ENCODE results near the gene SDR42E2.
"Not testable (repeated sequence)": the region's sequence is repeated elsewhere in the genome, so short reads cannot be mapped to it uniquely, and the experiment has no call there.

SDR42E2 gene

DNA sequence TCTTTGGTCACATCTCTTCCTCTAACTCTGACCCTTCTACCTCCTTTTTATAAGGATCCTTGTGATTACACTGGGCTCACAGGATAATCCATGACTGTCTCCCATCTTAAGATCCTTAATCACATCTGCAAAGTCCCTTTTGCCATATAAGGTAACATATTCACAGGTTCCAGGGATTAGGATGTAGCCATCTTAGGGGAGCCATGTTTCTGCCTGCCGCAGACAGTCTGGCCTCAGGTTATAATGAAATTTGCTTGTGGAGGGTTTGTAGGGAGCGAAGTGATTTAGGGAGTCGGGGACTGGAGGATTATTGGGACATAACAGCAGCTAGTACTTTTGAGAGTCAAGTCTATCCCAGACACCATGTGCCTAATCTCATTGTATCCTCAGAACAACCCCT lies 51.5 kb downstream of the SDR42E2 start:
- DNase-seq (ENCODE audit: low read depth in 3 of 3) = no peak

DNA sequence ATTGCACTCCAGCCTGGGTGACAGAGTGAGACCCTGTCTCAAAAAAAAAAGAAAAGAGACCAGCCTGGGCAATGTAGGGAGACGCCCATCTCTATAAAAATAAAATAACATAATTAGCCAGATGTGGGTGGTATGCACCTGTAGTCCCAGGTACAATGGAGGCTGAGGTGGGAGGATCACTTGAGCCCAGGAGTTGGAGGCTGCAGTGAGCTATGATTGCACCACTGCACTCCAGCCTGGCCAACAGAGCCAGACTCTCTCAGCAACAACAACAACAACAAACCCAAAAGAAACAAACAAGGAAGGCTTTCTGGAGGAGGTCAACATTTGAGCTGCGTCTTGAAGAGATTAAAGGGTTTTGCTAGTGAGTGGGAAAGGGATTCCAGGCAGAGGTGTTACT lies 52.1 kb downstream of the SDR42E2 start:
- no peak for DNase-seq (ENCODE audit: low read depth in 3 of 3)

DNA sequence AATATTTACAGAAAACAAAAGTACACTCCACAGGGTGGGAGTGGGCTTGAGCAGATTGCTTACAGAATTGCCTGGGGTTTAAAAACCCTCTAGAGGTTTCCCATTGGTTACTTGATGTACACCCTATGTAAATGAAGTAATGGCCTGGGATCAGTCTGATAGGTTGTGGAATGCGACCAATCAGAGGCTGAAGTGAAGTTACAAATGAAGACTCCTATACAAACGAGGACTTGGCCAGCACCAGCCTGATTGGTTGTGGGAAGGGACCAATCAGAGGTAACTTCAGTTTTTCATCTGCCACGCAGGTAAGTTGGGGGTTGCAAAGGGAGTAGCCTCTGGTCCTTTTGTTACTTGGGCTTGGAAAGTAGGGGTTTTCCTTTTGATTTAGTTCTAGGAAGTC lies 52.6 kb downstream of the SDR42E2 start:
- DNase-seq (ENCODE audit: low read depth in 3 of 3) = no peak

DNA sequence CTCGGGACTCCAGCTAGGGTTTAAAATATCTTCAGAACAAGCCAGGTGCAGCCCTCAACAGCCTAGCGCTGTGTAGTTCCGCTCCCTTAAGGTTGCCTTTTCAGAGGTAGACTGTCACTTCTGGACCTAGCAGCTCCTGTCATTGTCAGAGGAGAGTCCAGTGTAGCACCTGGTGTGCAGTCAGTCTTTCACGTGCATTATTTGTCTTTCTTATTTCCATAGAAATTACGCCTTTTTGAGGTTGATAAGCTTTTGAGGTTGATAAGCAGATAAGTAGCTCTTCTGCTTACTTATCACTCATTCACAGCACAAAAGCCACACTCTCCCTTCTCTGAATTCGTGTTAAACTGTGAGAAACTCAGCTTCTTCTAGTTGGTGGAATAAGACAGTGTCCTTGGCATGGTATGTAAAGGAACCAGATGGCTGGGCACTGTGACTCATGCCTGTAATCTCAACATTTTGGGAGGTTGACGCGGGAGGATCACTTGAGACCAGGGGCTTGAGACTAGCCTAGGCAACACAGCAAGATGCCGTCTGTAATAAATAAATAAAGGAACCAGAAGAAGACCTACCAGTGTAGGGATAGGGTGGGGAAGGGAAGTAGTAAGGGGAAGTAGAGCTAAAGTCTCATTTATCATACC lies 54.0 kb downstream of the SDR42E2 start:
- no peak for DNase-seq (ENCODE audit: low read depth in 3 of 3)

DNA sequence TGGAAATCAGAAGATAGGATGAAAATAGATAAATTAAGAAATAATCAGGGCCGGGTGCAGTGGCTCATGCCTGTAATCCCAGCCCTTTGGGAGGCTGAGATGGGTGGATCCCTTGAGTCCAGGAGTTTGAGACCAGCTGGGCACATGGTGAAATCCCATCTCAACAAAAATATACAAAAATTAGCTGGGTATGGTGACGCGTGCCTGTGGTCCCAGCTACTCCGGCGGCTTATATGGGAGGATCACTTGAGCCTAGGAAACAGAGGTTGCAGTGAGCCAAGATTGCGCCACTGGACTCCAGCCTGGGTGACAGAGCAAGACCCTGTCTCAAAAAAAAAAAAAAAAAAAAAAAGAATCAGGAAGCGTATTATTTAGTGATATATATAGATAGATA lies 54.5 kb downstream of the SDR42E2 start:
- DNase-seq (ENCODE audit: low read depth in 3 of 3) = not testable (repeated sequence)

DNA sequence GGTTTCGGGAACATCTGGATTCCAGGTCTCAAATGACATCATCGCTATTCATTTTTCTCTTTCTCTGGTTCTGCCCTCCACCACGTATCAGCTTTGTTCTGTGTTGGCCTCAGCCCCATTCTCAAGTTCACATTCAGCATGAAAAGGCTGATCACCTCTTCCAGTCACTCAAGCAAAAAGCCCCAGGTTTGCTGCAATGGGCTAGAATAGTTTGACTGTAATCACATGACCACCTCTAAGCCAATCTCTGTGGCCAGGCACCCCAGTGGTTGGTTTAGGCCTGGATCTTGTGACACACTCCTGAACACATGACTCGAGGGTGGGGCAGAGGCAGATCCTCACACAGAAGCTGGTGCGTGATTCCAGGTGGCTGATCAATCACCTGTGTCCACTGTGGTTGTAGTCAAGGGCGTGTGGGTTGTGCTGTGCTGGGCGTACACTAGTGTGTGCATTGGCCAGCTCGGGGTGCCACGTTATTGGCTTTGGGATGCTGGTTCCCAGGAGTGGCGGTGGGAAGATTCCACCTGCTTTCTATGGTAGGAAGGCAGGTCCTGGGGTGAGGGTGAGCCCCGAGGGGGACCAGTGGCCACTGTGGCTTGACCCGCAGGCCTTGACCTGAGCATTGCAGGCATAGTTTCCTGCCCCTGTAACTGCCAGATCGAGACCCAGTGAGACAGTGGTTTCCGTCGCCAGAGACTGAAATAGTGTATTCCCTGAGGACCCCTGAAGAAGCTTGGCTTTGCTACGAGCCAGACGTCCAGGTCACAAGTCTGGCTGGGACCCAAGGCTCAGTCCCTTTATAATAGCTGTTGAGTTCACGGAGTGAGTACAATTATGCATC lies 55.8 kb downstream of the SDR42E2 start:
- no peak for DNase-seq (ENCODE audit: low read depth in 3 of 3)

DNA sequence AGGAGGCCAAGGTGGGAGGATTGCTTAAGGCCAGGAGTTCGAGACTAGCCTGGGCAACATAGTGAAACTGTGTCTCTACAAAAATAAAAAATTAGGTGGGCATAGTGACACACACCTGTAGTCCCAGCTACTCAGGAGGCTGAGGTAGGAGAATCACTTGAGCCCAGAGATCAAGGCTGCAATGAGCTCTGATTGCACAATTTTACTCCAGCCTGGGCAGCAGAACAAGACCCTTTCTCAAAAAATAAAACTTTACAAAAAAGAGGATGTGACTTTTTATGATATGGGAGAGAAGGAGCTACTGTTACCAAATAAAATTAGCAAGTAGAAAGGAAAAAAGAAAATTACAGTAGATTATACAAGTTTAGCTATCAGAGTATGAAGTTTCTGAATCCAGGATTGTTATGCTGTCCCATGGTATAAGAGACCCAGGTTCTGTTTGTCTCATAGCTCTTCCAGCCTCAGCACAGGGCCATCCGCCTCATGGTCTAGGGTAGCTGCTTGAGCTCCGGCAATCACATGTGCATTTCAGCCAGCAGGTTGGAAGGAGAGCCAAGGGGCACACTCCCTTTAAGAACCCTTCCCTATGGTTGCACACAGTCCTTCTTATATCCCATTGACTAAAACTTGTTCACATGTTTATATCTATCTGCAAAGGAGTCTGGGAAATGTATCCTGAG lies 57.2 kb downstream of the SDR42E2 start:
- no peak for DNase-seq (ENCODE audit: low read depth in 3 of 3)

DNA sequence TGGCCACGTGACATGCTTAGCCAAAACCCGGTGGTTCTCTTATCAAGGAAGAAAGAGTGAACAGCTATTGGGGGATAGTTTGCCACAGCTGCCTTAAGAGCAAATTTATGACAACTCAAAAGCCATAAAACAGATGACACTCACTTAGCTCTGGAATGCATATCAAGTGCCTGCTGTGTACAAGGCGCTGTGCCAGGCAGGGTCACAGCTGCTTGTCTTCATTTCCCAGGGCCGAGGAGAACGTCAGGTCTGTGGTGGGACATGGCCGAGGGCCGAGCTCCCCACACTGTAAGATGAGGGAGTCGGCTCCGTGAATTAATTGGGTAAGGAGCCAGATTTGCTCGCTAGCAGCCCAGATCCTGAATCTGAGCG lies 57.7 kb downstream of the SDR42E2 start:
- DNase-seq (ENCODE audit: low read depth in 3 of 3) = no peak

DNA sequence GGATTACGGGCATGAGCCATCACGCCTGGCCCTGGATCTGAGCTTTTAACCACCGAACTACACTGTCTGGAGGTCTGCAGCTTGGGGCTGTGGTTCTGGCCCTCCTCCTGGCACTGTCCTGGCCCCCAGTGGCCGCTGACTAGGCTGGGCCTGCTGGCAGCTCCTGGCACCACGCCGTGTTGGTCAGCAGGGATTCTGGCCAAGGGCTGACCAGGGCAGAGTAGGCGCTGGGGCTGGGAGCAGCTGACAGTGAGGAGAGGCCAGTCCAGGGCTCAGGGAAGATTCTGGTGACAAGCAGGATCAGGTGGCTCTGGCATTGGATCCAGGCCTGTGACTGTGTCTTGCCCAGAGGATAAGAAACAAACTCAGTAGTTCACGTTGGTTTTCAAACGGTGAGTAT lies 58.4 kb downstream of the SDR42E2 start:
- DNase-seq (ENCODE audit: low read depth in 3 of 3) = no peak

DNA sequence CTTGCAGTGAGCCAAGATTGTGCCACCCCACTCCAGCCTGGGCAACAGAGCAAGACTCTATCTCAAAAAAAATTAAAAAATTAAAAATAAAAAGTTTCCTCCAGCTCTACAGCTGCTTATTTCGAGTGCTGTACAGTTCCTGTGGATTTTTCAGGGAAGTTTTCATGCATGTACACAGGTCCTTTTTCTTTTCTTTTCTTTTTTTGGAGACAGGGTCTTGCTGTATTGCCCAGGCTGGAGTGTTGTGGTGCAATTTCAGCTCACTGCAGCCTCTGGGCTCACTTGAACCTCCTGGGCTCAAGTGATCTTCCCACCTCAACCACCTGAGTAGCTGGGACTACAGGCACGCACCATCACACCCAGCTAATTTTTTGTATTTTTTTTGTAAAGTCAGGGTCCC lies 59.7 kb downstream of the SDR42E2 start:
- no peak for DNase-seq (ENCODE audit: low read depth in 3 of 3)

DNA sequence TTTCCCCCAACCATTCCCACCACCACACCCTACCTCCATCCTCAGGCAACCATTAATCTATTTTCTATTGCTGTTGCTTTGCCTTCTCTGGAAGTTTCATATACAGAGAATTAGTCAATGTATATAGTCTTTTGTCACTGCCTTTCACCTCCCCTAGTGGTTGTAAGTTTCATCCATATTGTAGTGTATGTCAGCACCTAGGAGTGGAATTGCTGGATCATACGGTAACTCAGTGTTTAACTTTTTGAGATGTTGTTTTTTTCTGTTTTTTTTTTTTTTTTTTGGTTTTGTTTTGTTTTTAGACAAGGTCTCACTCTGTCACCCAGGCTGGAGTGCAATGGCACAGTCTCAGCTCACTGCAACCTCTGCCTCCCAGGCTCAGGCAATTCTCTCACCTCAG lies 60.7 kb downstream of the SDR42E2 start:
- DNase-seq (ENCODE audit: low read depth in 3 of 3) = no peak

DNA sequence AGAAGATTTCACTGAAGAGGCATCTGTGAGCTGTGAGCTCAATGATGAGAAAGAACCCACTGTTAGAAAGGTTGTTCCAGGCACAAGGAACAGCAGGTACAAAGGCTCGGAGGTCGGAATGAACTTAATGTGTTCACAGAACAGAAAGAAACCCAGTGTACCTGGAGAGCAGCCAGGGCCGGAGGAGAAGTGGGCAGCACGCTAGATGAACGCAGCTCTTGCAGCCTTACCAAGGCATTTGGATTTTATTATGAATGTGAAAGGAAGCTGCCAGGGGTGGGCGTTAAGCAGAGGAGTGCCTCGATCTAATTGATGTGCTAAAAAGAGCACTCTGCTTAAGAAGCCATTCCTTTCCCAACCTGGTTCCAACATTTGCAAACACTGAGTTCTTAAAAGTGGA lies 62.8 kb downstream of the SDR42E2 start:
- no peak for DNase-seq (ENCODE audit: low read depth in 3 of 3)

DNA sequence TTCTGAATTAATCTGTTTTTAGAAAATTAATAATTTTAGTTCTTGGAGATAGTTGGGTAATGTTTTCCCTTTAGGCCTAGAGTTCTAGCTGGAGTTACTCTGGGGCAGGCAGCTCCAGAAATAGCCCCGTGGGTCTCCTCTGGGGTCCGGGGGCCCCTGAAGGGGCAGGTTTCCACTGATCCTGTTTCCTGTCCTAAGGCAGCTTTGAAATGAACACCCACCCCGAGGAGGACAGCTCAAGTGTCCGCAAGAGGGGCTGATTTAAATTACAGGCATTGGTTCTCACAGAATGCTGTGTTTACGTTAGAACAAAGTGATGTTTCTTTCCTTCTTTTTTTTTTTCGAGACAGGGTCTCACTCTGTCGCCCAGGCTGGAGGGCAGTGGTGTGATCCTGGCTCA lies 67.6 kb downstream of the SDR42E2 start:
- DNase-seq (ENCODE audit: low read depth in 3 of 3) = no peak

DNA sequence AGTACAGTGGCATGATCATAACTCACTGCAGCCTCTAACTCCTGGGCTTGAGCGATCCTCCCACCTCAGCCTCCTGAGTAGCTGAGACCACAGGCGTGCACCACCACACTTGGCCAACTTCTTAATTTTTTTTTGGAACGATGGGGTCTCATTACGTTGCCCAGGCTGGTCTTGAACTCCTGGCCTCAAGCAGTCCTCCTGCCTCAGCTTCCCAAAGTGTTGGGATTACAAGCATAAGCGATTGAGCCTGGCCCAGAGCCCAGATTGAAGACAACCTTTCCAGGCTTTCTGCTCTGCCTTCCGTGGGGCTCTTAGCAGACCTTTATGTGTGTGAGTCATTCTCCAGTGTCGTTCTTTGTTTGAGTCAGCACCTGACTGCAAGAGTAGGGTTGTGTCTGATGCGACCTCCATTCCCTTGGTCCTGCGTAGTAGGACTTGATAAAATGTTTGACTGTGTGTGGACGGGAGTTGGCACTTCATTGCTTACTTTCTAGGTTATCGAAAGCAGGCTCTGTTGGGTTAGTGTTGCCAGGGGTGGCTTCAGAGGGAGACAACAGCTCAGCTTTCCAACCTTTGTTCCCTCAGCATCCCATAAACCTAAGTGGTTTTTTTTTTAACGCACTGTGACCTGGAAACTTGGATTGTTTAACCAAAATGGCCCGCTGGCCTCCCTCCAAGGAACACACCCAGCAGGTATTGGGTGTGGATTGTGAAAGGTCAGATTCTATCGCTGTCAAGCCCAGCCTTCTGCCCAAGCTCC lies 70.2 kb downstream of the SDR42E2 start:
- peak in 2 of 3 experiments; percentile 2 to 32 for DNase-seq (ENCODE audit: low read depth in 3 of 3)

DNA sequence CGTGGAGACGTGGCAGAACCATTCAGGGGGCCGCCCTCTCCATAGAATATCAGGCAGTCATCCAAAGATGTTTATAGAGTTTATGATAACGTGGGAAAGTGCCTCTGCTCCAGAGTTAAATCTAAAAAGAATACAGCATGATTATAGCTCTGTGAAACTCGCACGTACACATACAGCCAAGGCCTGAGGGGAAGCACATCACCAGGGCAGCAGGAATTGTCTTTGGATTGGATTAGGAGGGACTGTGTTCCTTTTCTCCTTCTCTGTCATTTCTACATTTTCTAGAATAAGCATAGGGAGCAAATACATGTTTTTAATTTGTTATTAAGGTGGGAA lies 70.7 kb downstream of the SDR42E2 start:
- DNase-seq (ENCODE audit: low read depth in 3 of 3) = no peak

DNA sequence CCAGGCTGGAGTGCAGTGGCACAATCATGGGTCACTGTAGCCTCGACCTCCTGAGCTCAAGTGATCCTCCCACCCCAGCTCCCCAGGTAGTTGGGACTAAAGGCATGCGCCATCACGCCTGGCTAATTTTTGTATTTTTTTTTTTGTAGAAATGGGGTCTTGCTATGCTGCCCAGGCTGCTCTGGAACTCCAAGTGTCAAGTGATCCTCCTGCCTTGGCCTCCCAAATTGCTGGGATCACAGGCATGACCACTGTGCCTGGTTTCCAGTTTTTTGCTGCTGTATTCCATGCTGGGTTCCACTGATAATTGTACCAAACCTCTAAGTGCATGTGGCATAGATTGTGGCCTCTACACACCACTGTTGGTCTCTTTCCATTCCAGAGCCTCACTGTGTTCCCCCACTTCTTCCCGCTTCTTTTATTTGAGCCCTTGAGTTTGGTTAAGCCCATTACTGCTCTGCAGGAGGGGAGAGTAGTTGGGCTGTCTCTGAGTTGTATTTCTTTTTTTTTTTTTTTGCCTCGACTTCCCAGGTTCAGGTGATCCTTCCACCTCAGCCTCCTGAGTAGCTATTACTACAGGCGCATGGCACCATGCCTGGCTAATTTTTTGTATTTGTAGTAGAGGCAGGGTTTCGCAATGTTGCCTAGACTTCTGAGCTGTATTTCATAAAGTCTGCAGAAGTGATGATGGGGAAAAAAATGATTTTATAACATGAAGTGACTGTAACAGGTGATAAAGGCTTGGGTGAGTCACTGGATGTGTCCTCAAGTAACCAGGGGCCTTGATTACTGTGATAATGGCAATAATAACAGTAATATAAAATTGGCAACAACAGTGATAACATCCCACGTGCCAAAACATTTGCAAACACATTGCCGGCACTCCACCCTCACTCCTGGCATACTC lies 73.8 kb downstream of the SDR42E2 start:
- DNase-seq (ENCODE audit: low read depth in 3 of 3) = no peak

DNA sequence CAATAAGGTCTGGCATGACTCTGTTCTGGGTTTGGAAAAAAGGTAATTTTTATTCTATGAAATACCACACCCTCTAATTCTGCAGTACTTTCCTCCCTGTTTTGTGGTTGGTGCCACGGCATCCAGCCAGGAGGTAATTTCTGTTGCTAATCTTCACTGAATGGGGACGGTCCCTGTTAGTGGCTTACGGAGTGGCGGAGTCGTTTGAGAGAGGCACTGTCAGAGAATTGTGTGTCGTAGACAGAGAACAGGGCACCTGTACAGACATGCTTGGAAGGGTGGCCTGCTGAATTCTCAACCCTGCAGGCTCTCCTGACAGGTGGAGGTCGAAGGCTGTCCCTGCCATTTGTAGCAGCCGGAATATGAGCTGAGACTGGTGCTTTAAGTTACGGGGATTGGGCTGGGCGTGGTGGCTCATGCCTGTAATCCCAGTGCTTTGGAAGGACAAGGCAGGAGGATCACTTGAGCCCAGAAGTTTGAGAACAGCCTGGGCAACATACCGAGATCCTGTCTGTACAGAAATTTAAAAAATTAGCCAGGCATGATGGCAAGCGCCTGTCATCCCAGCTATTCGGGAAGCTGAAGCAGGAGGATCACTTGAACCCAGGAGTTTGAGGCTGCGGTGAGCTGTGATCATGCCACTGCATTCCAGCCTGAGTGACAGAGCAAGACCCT lies 77.0 kb downstream of the SDR42E2 start:
- no peak for DNase-seq (ENCODE audit: low read depth in 3 of 3)

DNA sequence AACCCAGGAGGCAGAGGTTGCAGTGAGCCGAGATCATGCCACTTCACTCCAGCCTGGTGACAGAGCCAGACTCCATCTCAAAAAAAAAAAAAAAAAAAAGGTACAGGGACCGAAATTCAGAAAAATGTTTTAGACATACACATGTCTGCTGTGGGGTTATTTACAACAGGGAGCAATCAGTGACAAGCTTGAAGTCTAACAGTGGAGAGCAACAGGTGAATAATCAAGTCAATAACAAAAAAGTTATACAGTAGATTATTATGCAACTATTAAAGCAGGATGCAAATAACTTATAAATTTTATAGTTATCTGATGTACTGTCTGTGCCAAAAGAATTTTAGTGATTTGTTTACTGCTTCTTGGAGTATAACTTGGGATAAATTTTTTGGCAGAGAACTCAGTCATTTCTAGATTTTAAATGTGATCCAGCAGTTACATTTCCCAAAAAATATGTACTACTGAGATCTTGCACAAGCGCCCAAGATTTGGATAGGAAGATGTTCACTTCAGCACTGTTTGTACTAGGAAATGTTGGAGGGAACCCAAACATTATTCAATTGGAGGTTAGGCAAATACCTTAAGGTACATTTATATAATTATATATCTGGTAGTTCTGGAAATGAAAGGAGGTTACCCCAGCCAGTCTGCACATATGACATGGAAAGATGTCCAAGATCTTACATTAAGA lies 77.9 kb downstream of the SDR42E2 start:
- DNase-seq (ENCODE audit: low read depth in 3 of 3) = no peak

Data from stimulated activated CD4-positive, alpha-beta T cell treated with anti-CD3 and anti-CD28 coated beads, TNF-alpha, amount 100 ng/mL, for 24 hours (primary cell).